H1 (cell line): Measurements from ENCODE around the gene KANSL1. TPM values are rescaled to one million over a fixed set of nuclear protein-coding genes. Genes with fewer than 3 reads are reported as not detected.
A peak's percentile ranks its signal among the peaks of the same experiment; 100 is the strongest.

ENCODE experiments used
- CEBPB ChIP-seq: IDR thresholded peaks from 2 replicates; pipeline ENCODE4 v1.6.1; 2012; ENCODE audit warnings: low read depth, low read length
- CHD7 ChIP-seq: fragments of 300-600 bp; sonication (generic); IDR thresholded peaks from 2 replicates; pipeline ENCODE4 v1.7.1; 2012; ENCODE audit warnings: low read length, moderate library complexity, mild to moderate bottlenecking, inconsistent platforms; ENCODE audit not compliant: insufficient replicate concordance
- CTCF ChIP-seq, 3 experiments: IDR thresholded peaks; 1 replicate in 2 of 3; 2 replicates in 1 of 3; pipeline versions ENCODE4 v1.5.1 to v1.6.1; 2011; ENCODE audit warnings: low read length in 3 of 3, mild to moderate bottlenecking in 3 of 3, inconsistent platforms in 2 of 3, low read depth in 1 of 3, moderate library complexity in 1 of 3; ENCODE audit not compliant: insufficient read depth in 1 of 3; ENCODE audit errors: control extremely low read depth in 1 of 3
- EZH2 ChIP-seq: fragments of 200-600 bp; sonication (generic); IDR thresholded peaks from 2 replicates; pipeline ENCODE4 v1.7.1; 2012; ENCODE audit warnings: low read depth, mild to moderate bottlenecking, moderate library complexity, low read length, inconsistent platforms; ENCODE audit not compliant: severe bottlenecking
- HDAC6 ChIP-seq: IDR thresholded peaks from one replicate; pipeline ENCODE4 v1.7.1; 2012; ENCODE audit warnings: low read depth, mild to moderate bottlenecking, inconsistent platforms, low read length, moderate library complexity
- RAD21 ChIP-seq, 2 experiments: IDR thresholded peaks in 1 of 2; conservative IDR thresholded peaks in 1 of 2; 2 replicates each; pipeline ENCODE4 v1.6.1; 2011; ENCODE audit warnings: low read depth in 2 of 2, low read length in 2 of 2, improper control_type of control experiment in 1 of 2, inconsistent platforms in 1 of 2, mild to moderate bottlenecking in 1 of 2, moderate library complexity in 1 of 2
- YY1 ChIP-seq: IDR thresholded peaks from 2 replicates; pipeline ENCODE4 v1.6.1; 2011; ENCODE audit warnings: low read depth, mild to moderate bottlenecking, low read length
- polyA plus RNA-seq, 7 experiments: library from polyadenylated mRNA; depleted of rRNA in 3 of 7; stranded (reverse) in 5 of 7; unstranded in 2 of 7; fragments of >200 nt in 5 of 7; fragments of 200-250 nt in 2 of 7; gene quantifications; 1 replicate in 5 of 7; 2 replicates in 1 of 7; 4 replicates in 1 of 7; pipeline versions ENCODE4 v1.2.1 to v1.2.3, GENCODE V29; 2011 to 2013; ENCODE audit warnings: missing spikeins in 2 of 7, mixed read lengths in 2 of 7
- total RNA-seq: library from RNA; stranded (reverse); fragmentation: NEBNext Ultra II Directional; extraction: Animal tissue kit (Norgen Biotek cat#: 25700); gene quantifications from 2 replicates; pipeline ENCODE4 v1.2.1, GENCODE V29; 2021

The KANSL1 gene
- total and polyA plus RNA-seq, 2 of the 8 experiments (the other 6 are each of a cell fraction or from before 2014, with no cell fraction given): 34.0 to 128 TPM

DNA sequence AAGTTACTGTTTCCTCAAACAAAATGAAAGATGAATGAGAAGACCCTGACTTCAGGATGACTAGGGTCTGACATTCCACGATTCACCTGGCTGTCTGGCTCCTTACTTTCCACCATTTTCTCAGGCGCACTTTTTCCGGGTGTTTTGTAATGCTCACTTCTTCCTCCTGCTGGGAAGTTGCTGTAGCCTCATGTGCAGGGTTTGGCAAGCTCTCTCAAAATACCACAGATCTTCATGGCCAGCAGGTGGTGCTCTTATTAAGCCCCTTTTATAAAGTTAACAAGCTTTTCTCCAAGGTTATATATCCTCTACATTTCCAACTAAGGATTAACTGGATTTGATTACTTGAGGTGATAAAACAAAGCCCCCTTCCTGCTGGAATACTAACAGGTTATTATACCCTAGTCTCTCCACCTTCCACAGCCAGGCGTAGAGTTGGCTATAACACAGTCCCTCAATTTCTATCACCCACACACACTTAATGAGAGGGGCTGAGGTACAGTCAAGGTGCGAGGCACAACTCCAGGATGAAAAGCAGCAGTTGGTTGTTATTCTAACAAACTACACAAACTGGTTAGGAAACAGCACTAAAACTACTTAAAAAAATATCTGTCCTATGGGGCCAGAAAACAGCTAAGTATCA lies 148.8 kb downstream of the KANSL1 start (continued):
- TF ChIP-seq CHD7 (peak; percentile 51), HDAC6 (no peak), YY1 (peak; percentile 86), RAD21 (IDR thresholded peaks at IDR 0.05 in 1 of 2, conservative IDR thresholded peaks at IDR 0.05 in 1 of 2; ENCODE audit: low read depth in 2 of 2, low read length in 2 of 2) (peak; percentile 58 to 70), CTCF (IDR thresholded peaks at IDR 0.05; ENCODE audit: control extremely low read depth in 1 of 3, insufficient read depth in 1 of 3, low read depth in 1 of 3, low read length in 3 of 3) (peak; percentile 27 to 96 (median 89)), EZH2 (no peak), CEBPB (0 out of 2 replicates have a peak, but pooled peaks have one; percentile 48)
